ENCODE data around the gene ACP6. TPM values are rescaled to one million over a fixed set of nuclear protein-coding genes. Genes with fewer than 3 reads are reported as not detected.

ACP6 gene
- polyA plus RNA-seq, 3 donors, result 2.0 to 4.1 (median 2.1) TPM

GRCh38 chr1:147633759-147634158 is 36.6 kb downstream of the ACP6 start:
- intact Hi-C loops (cut with micrococcal nuclease), result no loop called here
- H3K4me3 Mint-ChIP-seq, result no peak overlapping the region
- Histone ChIP-seq H3K36me3 (replicated peaks in 1 of 2; ENCODE audit: control insufficient read depth in 1 of 2, insufficient read depth in 2 of 2, low read length in 2 of 2) (no peaks in the 10 kb centered on the region), H3K4me1 (ENCODE audit: control insufficient read depth in 1 of 2, insufficient read depth in 2 of 2, low read length in 2 of 2) (peaks cover 30 to 34% of the 10 kb centered on the region in 2 donors), H3K4me3 (replicated peaks in 1 of 3; ENCODE audit: low read depth in 2 of 3, low read length in 3 of 3) (no peak overlapping the region), H3K79me2 (ENCODE audit: insufficient read depth, low read length) (no peaks in the 10 kb centered on the region), H3K27ac (ENCODE audit: low read depth in 1 of 2, low read length in 2 of 2) (no peak overlapping the region), H4K20me1 (ENCODE audit: insufficient read depth, low read length) (no peaks in the 10 kb centered on the region), H2AFZ (ENCODE audit: insufficient read depth, low read depth, low read length, poor library complexity, severe bottlenecking) (no peak overlapping the region), H3K4me2 (replicated peaks; ENCODE audit: extremely low read depth, low read length, poor library complexity, severe bottlenecking) (no peak overlapping the region), H3K9me3 (replicated peaks in 1 of 2; ENCODE audit: control insufficient read depth in 1 of 2, insufficient read depth in 1 of 2, low read length in 2 of 2) (no peaks in the 10 kb centered on the region), H3K9ac (ENCODE audit: insufficient read depth, low read length, poor library complexity, severe bottlenecking) (no peak overlapping the region), H3K27me3 (ENCODE audit: control insufficient read depth in 2 of 2, insufficient read depth in 2 of 2, low read length in 2 of 2) (no peaks in the 10 kb centered on the region)
- no peak for TF ChIP-seq CTCF (IDR thresholded peaks at IDR 0.05)
- peaks cover 0 to 2% (median 0%) of the 10 kb centered on the region in 7 donors for H3K9me3 Mint-ChIP-seq
- peaks cover 0 to 4% of the 10 kb centered on the region in 2 donors for H3K36me3 Mint-ChIP-seq
- H3K4me1 Mint-ChIP-seq, result peaks cover 21% of the 10 kb centered on the region
- no peak for DNase-seq
- peaks cover 0 to 7% (median 2%) of the 10 kb centered on the region in 3 donors for H3K27me3 Mint-ChIP-seq (ENCODE audit: low read depth in 3 of 3)
- H3K27ac Mint-ChIP-seq, result no peak overlapping the region
- 86% methylated on average over 1 of the region's 1 CpG for WGBS (ENCODE audit: insufficient coverage)

GRCh38 chr1:147631839-147632238 is 38.5 kb downstream of the ACP6 start:
- no peaks in the 10 kb centered on the region for H3K27me3 ChIP-seq (ENCODE audit: control insufficient read depth in 2 of 2, insufficient read depth in 2 of 2, low read length in 2 of 2)
- H3K9me3 ChIP-seq (replicated peaks in 1 of 2; ENCODE audit: control insufficient read depth in 1 of 2, insufficient read depth in 1 of 2, low read length in 2 of 2), result no peaks in the 10 kb centered on the region
- H3K36me3 Mint-ChIP-seq, result peaks cover 0 to 2% of the 10 kb centered on the region in 2 donors
- no peak for TF ChIP-seq CTCF (IDR thresholded peaks at IDR 0.05)
- H3K4me3 Mint-ChIP-seq, result no peak overlapping the region
- H3K4me1 ChIP-seq (ENCODE audit: control insufficient read depth in 1 of 2, insufficient read depth in 2 of 2, low read length in 2 of 2), result peaks cover 41 to 45% of the 10 kb centered on the region in 2 donors
- no peak overlapping the region for H3K27ac Mint-ChIP-seq
- intact Hi-C loops (cut with micrococcal nuclease), result no loop called here
- H3K27me3 Mint-ChIP-seq (ENCODE audit: low read depth in 3 of 3), result peaks cover 2 to 7% (median 2%) of the 10 kb centered on the region in 3 donors
- H3K9ac ChIP-seq (ENCODE audit: insufficient read depth, low read length, poor library complexity, severe bottlenecking), result no peak overlapping the region
- H3K4me2 ChIP-seq (replicated peaks; ENCODE audit: extremely low read depth, low read length, poor library complexity, severe bottlenecking), result no peak overlapping the region
- H4K20me1 ChIP-seq (ENCODE audit: insufficient read depth, low read length), result no peaks in the 10 kb centered on the region
- H2AFZ ChIP-seq (ENCODE audit: insufficient read depth, low read depth, low read length, poor library complexity, severe bottlenecking), result no peak overlapping the region
- 97% methylated on average over 3 of the region's 3 CpGs for WGBS (ENCODE audit: insufficient coverage)
- no peaks in the 10 kb centered on the region for H3K79me2 ChIP-seq (ENCODE audit: insufficient read depth, low read length)
- H3K9me3 Mint-ChIP-seq, result peaks cover 0 to 2% (median 0%) of the 10 kb centered on the region in 7 donors
- no peak overlapping the region for H3K27ac ChIP-seq (ENCODE audit: low read depth in 1 of 2, low read length in 2 of 2)
- H3K36me3 ChIP-seq (replicated peaks in 1 of 2; ENCODE audit: control insufficient read depth in 1 of 2, insufficient read depth in 2 of 2, low read length in 2 of 2), result no peaks in the 10 kb centered on the region
- peaks cover 29% of the 10 kb centered on the region for H3K4me1 Mint-ChIP-seq
- H3K4me3 ChIP-seq (replicated peaks in 1 of 3; ENCODE audit: low read depth in 2 of 3, low read length in 3 of 3), result no peak overlapping the region
- DNase-seq, result no peak
